HEK293 (cell line): Measurements from ENCODE around the gene SYNE2.
"Not testable (repeated sequence)": the region's sequence is repeated elsewhere in the genome, so short reads cannot be mapped to it uniquely, and the experiment has no call there.

Experiments
- CTCF ChIA-PET: fragments of 350-600 bp; formaldehyde crosslinking; extraction: SDS; loops from one replicate; lab custom pipeline; 2021; ENCODE audit warnings: antibody characterized with exemption; lab: Yijun Ruan, JAX
- POLR2A ChIA-PET: fragments of 300-600 bp; formaldehyde crosslinking; extraction: SDS; loops from one replicate; lab custom pipeline; 2020; ENCODE audit warnings: antibody characterized with exemption, inconsistent platforms; lab: Yijun Ruan, JAX
- H3K27ac ChIP-seq: fragments of 200-500 bp; sonication (Bioruptor generic); 2 replicates; pipeline ENCODE4 v1.5.1; 2014; ENCODE audit warnings: low read depth, low read length, control low read depth, inconsistent platforms; ENCODE audit errors: extremely low read depth
- H3K36me3 ChIP-seq, 2 experiments: fragments of 200-500 bp in 1 of 2; sonication (Bioruptor generic) in 1 of 2; 1 replicate in 1 of 2; 2 replicates in 1 of 2; pipeline ENCODE4 v1.5.1; 2014 to 2017; ENCODE audit warnings: inconsistent platforms in 2 of 2, low read length in 2 of 2; ENCODE audit not compliant: control insufficient read depth in 2 of 2, insufficient read depth in 1 of 2
- H3K4me1 ChIP-seq: fragments of 200-500 bp; sonication (Bioruptor generic); 2 replicates; pipeline ENCODE4 v1.5.1; 2014; ENCODE audit warnings: mild to moderate bottlenecking, low read length, inconsistent platforms; ENCODE audit not compliant: control insufficient read depth, insufficient read depth
- H3K4me3 ChIP-seq: 2 replicates; pipeline ENCODE4 v1.5.1; 2011; ENCODE audit warnings: low read depth, mild to moderate bottlenecking, control low read depth, low read length, moderate library complexity
- H3K9me3 ChIP-seq: fragments of 200-500 bp; sonication (Bioruptor generic); 2 replicates; pipeline ENCODE4 v1.5.1; 2014; ENCODE audit warnings: low read depth, low read length, inconsistent platforms; ENCODE audit not compliant: control insufficient read depth, insufficient read depth
- ATF2 ChIP-seq: fragments of 450-650 bp; formaldehyde crosslinking; IDR thresholded peaks from 2 replicates; pipeline ENCODE4 v1.5.1; 2016; ENCODE audit warnings: missing biosample characterization, missing genetic modification characterization, low read depth
- GLIS1 ChIP-seq: fragments of 450-650 bp; formaldehyde crosslinking; IDR thresholded peaks from 2 replicates; pipeline ENCODE4 v1.5.1; 2016; ENCODE audit warnings: missing biosample characterization, missing genetic modification characterization
- HIC1 ChIP-seq: fragments of 450-650 bp; formaldehyde crosslinking; IDR thresholded peaks from 2 replicates; pipeline ENCODE4 v1.5.1; 2016; ENCODE audit warnings: missing biosample characterization, missing genetic modification characterization
- SP3 ChIP-seq: fragments of 450-650 bp; formaldehyde crosslinking; IDR thresholded peaks from 2 replicates; pipeline ENCODE4 v1.5.1; 2016; ENCODE audit warnings: missing biosample characterization, missing genetic modification characterization
- SP7 ChIP-seq: fragments of 450-650 bp; formaldehyde crosslinking; IDR thresholded peaks from 2 replicates; pipeline ENCODE4 v1.5.1; 2016; ENCODE audit warnings: missing biosample characterization, missing genetic modification characterization
- ZBTB10 ChIP-seq: fragments of 450-650 bp; formaldehyde crosslinking; IDR thresholded peaks from 2 replicates; pipeline ENCODE4 v1.5.1; 2016; ENCODE audit warnings: missing biosample characterization, missing genetic modification characterization
- ZBTB49 ChIP-seq: fragments of 450-650 bp; formaldehyde crosslinking; IDR thresholded peaks from 2 replicates; pipeline ENCODE4 v1.5.1; 2016; ENCODE audit warnings: missing biosample characterization, missing genetic modification characterization, low read depth
- ZNF10 ChIP-seq: fragments of 450-650 bp; formaldehyde crosslinking; IDR thresholded peaks from 2 replicates; pipeline ENCODE4 v1.5.1; 2017; ENCODE audit warnings: missing biosample characterization, missing genetic modification characterization
- ZNF175 ChIP-seq: fragments of 450-650 bp; formaldehyde crosslinking; IDR thresholded peaks from 2 replicates; pipeline ENCODE4 v1.5.1; 2016; ENCODE audit warnings: missing biosample characterization, missing genetic modification characterization
- ZNF19 ChIP-seq: fragments of 450-650 bp; formaldehyde crosslinking; IDR thresholded peaks from 2 replicates; pipeline ENCODE4; 2016; ENCODE audit warnings: missing biosample characterization, missing genetic modification characterization, low read depth
- ZNF24 ChIP-seq: fragments of 450-650 bp; formaldehyde crosslinking; IDR thresholded peaks from 2 replicates; pipeline ENCODE4 v1.5.1; 2016; ENCODE audit warnings: missing biosample characterization, missing genetic modification characterization
- ZNF530 ChIP-seq: fragments of 450-650 bp; formaldehyde crosslinking; IDR thresholded peaks from 2 replicates; pipeline ENCODE4 v1.5.1; 2016; ENCODE audit warnings: low read depth, missing biosample characterization, missing genetic modification characterization
- ZNF561 ChIP-seq: fragments of 450-650 bp; IDR thresholded peaks from 2 replicates; pipeline ENCODE4 v1.5.1; 2018; ENCODE audit warnings: missing biosample characterization, missing genetic modification characterization, borderline replicate concordance
- ZNF621 ChIP-seq: fragments of 450-650 bp; formaldehyde crosslinking; IDR thresholded peaks from 2 replicates; pipeline ENCODE4 v1.5.1; 2017; ENCODE audit warnings: missing biosample characterization, missing genetic modification characterization
- ZNF629 ChIP-seq: fragments of 450-650 bp; formaldehyde crosslinking; IDR thresholded peaks from 2 replicates; pipeline ENCODE4 v1.5.1; 2017; ENCODE audit warnings: missing biosample characterization, missing genetic modification characterization
- ZNF776 ChIP-seq: fragments of 450-650 bp; formaldehyde crosslinking; IDR thresholded peaks from 2 replicates; pipeline ENCODE4 v1.5.0; 2017; ENCODE audit warnings: missing biosample characterization, missing genetic modification characterization, borderline replicate concordance
- ZNF843 ChIP-seq: fragments of 450-650 bp; formaldehyde crosslinking; IDR thresholded peaks from 2 replicates; pipeline ENCODE4 v1.5.1; 2016; ENCODE audit warnings: missing biosample characterization, missing genetic modification characterization
- ZSCAN23 ChIP-seq: fragments of 450-650 bp; formaldehyde crosslinking; IDR thresholded peaks from 2 replicates; pipeline ENCODE4 v1.5.1; 2016; ENCODE audit warnings: missing biosample characterization, missing genetic modification characterization
- TF ChIP-seq, protein P1 (sequence below): fragments of 450-650 bp; formaldehyde crosslinking; IDR thresholded peaks from 2 replicates; pipeline ENCODE4 v1.5.1; 2017; ENCODE audit warnings: missing biosample characterization, missing genetic modification characterization
- TF ChIP-seq, protein P2 (sequence below): fragments of 450-650 bp; formaldehyde crosslinking; IDR thresholded peaks from 2 replicates; pipeline ENCODE4 v1.5.1; 2017; ENCODE audit warnings: missing biosample characterization, missing genetic modification characterization

Gene SYNE2

DNA sequence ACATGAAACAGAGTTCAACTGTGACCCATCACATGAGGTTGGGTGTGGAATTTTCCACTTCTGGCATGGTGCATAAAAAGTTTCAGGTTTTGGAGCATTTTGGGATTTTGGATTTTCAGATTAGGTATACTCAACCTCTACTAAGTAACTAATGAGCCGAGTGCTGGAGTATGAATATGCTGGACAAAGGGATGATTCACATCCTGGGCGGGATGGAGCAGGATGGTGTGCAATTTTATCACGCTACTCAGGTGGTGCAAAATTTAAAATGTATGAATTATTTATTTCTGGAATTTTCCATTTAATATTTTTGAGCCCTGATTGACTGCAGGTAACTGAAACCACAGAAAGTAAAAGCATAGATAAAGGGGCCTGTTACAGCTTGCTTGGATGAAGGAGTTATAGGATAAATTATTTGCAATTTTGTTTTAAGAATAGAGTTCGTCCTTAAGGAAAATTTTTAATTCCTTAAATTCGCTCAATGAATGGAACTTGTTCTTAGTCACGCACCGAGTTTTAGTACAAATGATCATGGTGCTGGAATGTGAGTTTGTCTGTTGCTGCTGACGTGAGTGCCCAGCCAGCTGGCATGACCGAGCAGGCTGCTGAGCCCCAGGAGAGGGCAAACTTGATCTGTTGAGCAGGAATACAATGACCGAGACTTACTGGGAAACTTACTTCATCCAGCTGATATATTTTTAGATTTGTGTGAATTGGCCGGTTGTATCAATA, 265.0 kb downstream of the SYNE2 start:
- Histone ChIP-seq H3K4me3 (no peak overlapping the region), H3K27ac (no peak overlapping the region)
- POLR2A ChIA-PET = no interaction called here
- CTCF ChIA-PET = interaction anchor here (0.6 kb wide), 1 partner anchor 140 kb away, joined by 4 read pairs; no protein-coding TSS in a partner anchor
- no peak for TF ChIP-seq GLIS1 (tag by site-specific recombination)
- no peak for TF ChIP-seq ZNF629 (tag by site-specific recombination)
- TF ChIP-seq ZNF24 = no peak
- no peak for TF ChIP-seq ATF2 (tag by site-specific recombination)
- TF ChIP-seq ZNF175 (tag by site-specific recombination) = no peak
- TF ChIP-seq, all 188 proteins: peak for 0
- no peaks in the 10 kb centered on the region for H3K4me1 ChIP-seq
- no peaks in the 10 kb centered on the region for H3K9me3 ChIP-seq
- peaks cover 9 to 31% of the 10 kb centered on the region in 2 experiments for H3K36me3 ChIP-seq

- H3K4me3 ChIP-seq, H3K27ac ChIP-seq, POLR2A ChIA-PET, H3K4me1 ChIP-seq, H3K9me3 ChIP-seq: not testable (repeated sequence)
- CTCF ChIA-PET = interaction anchor here (0.6 kb wide), 1 partner anchor 140 kb away, joined by 4 read pairs; no protein-coding TSS in a partner anchor
- peaks cover 10 to 34% of the 10 kb centered on the region in 2 experiments for H3K36me3 ChIP-seq
Observed at GRCh38 chr14:64118403-64118742, 265.6 kb downstream of the SYNE2 start.

DNA sequence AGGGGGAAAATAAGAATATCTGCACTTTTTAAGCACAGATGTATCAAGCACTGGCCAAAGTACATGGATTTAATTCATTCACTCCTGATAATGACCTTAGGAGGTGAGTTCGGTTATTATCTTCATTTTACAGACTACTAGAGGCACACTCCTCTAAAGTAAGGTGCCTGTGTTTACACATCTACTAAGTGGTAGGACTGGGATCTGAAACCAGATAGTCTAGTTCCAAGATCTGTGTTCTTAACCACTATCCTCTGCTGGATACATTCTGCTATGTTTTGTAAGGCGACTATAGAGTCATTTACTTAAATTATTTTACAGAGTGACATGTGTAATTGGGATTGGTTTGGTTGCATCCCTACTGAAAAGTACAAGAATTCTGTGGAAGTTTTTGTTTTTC, 266.1 kb downstream of the SYNE2 start:
- Histone ChIP-seq H3K4me3 (no peak overlapping the region), H3K9me3 (no peaks in the 10 kb centered on the region), H3K27ac (no peak overlapping the region), H3K36me3 (peaks cover 10 to 34% of the 10 kb centered on the region in 2 experiments), H3K4me1 (no peaks in the 10 kb centered on the region)
- POLR2A ChIA-PET = no interaction called here
- CTCF ChIA-PET = no interaction called here
- no peak for TF ChIP-seq ZNF561 (tag by site-specific recombination)
- TF ChIP-seq ZNF10 (tag by site-specific recombination) = no peak
- no peak for TF ChIP-seq ZBTB10 (tag by site-specific recombination)
- TF ChIP-seq ZNF621 (tag by site-specific recombination) = no peak
- no peak for TF ChIP-seq HIC1 (tag by site-specific recombination)
- TF ChIP-seq ZNF530 (tag by site-specific recombination) = no peak
- no peak for TF ChIP-seq ZBTB49 (tag by site-specific recombination)
- TF ChIP-seq ZNF843 = no peak
- TF ChIP-seq, protein P1, sequence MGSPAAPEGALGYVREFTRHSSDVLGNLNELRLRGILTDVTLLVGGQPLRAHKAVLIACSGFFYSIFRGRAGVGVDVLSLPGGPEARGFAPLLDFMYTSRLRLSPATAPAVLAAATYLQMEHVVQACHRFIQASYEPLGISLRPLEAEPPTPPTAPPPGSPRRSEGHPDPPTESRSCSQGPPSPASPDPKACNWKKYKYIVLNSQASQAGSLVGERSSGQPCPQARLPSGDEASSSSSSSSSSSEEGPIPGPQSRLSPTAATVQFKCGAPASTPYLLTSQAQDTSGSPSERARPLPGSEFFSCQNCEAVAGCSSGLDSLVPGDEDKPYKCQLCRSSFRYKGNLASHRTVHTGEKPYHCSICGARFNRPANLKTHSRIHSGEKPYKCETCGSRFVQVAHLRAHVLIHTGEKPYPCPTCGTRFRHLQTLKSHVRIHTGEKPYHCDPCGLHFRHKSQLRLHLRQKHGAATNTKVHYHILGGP = no peak
- no peak for TF ChIP-seq SP7
- TF ChIP-seq, protein P2, sequence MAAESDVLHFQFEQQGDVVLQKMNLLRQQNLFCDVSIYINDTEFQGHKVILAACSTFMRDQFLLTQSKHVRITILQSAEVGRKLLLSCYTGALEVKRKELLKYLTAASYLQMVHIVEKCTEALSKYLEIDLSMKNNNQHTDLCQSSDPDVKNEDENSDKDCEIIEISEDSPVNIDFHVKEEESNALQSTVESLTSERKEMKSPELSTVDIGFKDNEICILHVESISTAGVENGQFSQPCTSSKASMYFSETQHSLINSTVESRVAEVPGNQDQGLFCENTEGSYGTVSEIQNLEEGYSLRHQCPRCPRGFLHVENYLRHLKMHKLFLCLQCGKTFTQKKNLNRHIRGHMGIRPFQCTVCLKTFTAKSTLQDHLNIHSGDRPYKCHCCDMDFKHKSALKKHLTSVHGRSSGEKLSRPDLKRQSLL (tag by site-specific recombination) = no peak
- TF ChIP-seq SP3 = no peak
- TF ChIP-seq ZNF776 = no peak
- TF ChIP-seq ZSCAN23 = no peak
- TF ChIP-seq ZNF19 (tag by site-specific recombination) = no peak
